ENCODE results near the gene ABCA8. TPM values are rescaled to one million over a fixed set of nuclear protein-coding genes. Genes with fewer than 3 reads are reported as not detected.

The ABCA8 gene
- total RNA-seq, 1 donor from 2014 or later: under 0.01 TPM

DNA sequence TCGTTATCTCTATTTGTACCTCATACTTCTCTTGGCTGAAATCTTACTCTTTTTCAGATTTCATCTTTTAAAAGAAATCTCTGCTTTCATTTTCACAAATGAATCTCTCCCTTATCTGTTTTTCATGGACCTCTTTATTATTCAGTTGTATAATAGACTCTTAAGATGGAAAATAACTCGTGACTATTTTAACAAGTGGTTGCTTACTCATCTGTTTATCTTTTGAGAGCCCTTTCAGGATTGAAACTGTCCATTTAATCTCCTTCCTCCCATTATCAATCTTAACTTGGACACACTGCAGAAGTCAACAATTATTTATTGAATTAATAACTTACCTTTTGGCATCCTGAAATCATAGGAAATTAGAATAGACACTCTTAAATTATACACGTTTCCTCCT is 68.8 kb downstream of the ABCA8 start:
- Histone ChIP-seq H3K36me3 (ENCODE audit: control insufficient read depth, insufficient read depth, low read length) (no peaks in the 10 kb centered on the region), H3K27me3 (ENCODE audit: control insufficient read depth, insufficient read depth, low read length) (no peaks in the 10 kb centered on the region), H3K4me3 (ENCODE audit: low read depth, low read length) (no peak overlapping the region)
- TF ChIP-seq, protein P1, sequence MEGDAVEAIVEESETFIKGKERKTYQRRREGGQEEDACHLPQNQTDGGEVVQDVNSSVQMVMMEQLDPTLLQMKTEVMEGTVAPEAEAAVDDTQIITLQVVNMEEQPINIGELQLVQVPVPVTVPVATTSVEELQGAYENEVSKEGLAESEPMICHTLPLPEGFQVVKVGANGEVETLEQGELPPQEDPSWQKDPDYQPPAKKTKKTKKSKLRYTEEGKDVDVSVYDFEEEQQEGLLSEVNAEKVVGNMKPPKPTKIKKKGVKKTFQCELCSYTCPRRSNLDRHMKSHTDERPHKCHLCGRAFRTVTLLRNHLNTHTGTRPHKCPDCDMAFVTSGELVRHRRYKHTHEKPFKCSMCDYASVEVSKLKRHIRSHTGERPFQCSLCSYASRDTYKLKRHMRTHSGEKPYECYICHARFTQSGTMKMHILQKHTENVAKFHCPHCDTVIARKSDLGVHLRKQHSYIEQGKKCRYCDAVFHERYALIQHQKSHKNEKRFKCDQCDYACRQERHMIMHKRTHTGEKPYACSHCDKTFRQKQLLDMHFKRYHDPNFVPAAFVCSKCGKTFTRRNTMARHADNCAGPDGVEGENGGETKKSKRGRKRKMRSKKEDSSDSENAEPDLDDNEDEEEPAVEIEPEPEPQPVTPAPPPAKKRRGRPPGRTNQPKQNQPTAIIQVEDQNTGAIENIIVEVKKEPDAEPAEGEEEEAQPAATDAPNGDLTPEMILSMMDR (IDR thresholded peaks at IDR 0.05; ENCODE audit: insufficient read depth, low read length, severe bottlenecking): no peak
- DNase-seq (ENCODE audit: low read depth): no peak
- FAIRE-seq: no peak

DNA sequence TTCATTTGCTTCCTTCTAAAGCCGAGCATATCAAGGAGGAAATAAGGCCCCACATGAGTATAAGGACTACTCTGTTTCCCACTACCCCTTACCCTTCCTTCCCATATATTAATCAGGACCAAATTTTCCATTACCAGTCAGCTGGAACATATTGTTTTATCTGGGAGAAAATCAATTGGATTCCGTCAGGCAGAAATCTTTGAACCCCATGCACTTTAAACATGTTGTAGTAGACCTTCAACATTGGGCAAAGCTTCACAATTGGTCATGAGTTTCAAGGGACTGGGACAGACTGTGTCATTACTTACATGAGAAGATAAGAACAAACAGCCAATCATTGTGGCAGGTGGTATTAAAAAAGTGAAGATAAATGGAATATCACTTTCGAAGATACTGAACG is 70.3 kb downstream of the ABCA8 start:
- DNase-seq (ENCODE audit: low read depth) (no peak), FAIRE-seq (no peak)
- TF ChIP-seq, protein P1 (IDR thresholded peaks at IDR 0.05; ENCODE audit: insufficient read depth, low read length, severe bottlenecking): no peak
- H3K27me3 ChIP-seq (ENCODE audit: control insufficient read depth, insufficient read depth, low read length): no peaks in the 10 kb centered on the region
- H3K36me3 ChIP-seq (ENCODE audit: control insufficient read depth, insufficient read depth, low read length): no peaks in the 10 kb centered on the region
- no peak overlapping the region for H3K4me3 ChIP-seq (ENCODE audit: low read depth, low read length)

DNA sequence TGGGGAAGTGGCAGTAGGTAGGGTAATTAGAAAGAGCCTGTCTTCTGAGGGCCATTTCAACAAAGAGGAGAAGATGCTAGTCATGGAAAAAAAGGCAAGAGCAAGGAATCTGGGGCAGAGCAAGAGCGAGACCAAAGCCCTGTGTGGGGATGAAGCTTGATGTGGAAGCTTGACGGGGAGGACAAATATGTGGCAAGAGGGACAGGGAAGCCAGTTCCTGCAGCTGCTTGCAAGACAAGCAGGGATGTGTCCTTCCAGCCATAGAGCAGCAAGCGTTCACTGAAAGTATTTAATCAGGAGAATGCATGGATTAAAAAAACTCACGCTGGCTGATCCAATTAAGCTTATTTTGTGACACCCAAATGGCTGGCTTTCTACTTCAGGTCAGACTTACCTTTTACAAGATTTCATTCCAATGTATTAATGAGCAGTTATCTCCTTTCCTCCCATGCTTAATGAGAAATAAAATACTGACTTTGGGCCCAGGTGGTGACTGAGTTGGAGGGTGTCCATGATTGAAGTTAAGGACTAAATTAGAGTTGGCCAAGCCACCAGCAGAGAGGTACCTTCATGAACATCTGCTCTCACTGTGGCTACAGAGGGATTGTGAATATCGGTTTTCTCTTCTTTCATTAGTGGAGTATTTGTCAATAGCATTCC is 76.8 kb downstream of the ABCA8 start:
- Histone ChIP-seq H3K36me3 (ENCODE audit: control insufficient read depth, insufficient read depth, low read length) (no peaks in the 10 kb centered on the region), H3K4me3 (ENCODE audit: low read depth, low read length) (no peak overlapping the region), H3K27me3 (ENCODE audit: control insufficient read depth, insufficient read depth, low read length) (peaks cover 2% of the 10 kb centered on the region)
- FAIRE-seq (no peak), DNase-seq (ENCODE audit: low read depth) (no peak)
- TF ChIP-seq, protein P1 (IDR thresholded peaks at IDR 0.05; ENCODE audit: insufficient read depth, low read length, severe bottlenecking): no peak

DNA sequence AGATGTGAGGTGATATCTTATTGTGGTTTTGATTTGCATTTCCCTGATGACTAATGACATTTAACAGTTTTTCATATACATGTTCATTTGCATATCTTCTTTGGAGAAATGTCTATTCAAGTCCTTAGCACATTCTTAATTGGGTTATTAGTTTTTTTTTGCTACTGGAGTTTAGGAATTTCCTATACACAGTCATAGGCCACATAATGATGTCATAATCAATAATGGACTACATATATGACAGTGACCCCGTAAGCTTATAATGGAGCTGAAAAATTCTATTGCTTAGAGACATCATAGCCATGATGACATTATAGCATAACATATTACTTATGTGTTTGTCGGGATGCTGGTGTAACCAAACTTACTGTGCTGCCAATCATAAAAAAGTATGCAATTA is 83.7 kb downstream of the ABCA8 start:
- DNase-seq (ENCODE audit: low read depth) (no peak), FAIRE-seq (no peak)
- no peaks in the 10 kb centered on the region for H3K36me3 ChIP-seq (ENCODE audit: control insufficient read depth, insufficient read depth, low read length)
- peaks cover 2% of the 10 kb centered on the region for H3K27me3 ChIP-seq (ENCODE audit: control insufficient read depth, insufficient read depth, low read length)
- TF ChIP-seq, protein P1 (IDR thresholded peaks at IDR 0.05; ENCODE audit: insufficient read depth, low read length, severe bottlenecking): no peak
- no peak overlapping the region for H3K4me3 ChIP-seq (ENCODE audit: low read depth, low read length)

DNA sequence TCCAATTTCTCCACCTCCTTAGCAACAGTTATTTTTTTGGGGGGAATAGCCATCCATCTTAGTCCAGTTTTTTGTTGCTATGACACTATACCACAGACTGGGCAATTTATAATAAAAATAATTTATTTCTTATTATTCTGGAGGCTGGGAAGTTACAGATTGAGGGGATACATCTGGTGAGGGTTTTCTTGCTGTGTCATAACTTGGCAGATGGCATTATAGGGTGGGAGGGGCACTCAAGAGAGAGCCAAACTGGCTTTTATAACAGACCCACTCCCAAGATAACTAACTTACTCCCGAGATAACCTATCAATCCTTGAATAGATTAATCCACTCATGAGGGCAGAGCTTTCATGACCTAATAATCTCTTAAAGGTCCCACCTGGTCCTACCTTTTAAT is 84.2 kb downstream of the ABCA8 start:
- no peak for FAIRE-seq
- Histone ChIP-seq H3K36me3 (ENCODE audit: control insufficient read depth, insufficient read depth, low read length) (no peaks in the 10 kb centered on the region), H3K27me3 (ENCODE audit: control insufficient read depth, insufficient read depth, low read length) (no peaks in the 10 kb centered on the region), H3K4me3 (ENCODE audit: low read depth, low read length) (no peak overlapping the region)
- DNase-seq (ENCODE audit: low read depth): no peak
- TF ChIP-seq, protein P1 (IDR thresholded peaks at IDR 0.05; ENCODE audit: insufficient read depth, low read length, severe bottlenecking): no peak

All from bronchial epithelial cell (primary cell).